Osteoblast (primary cell): ENCODE data around the gene SPCS3. TPM values are rescaled to one million over a fixed set of nuclear protein-coding genes. Genes with fewer than 3 reads are reported as not detected.

ENCODE experiments used
- DNase-seq: peaks from one replicate; pipeline ENCODE4 v3.0.0; 2011; ENCODE audit warnings: low spot score, mixed read lengths; ENCODE audit not compliant: insufficient read length; ENCODE audit errors: missing footprints
- H2AFZ ChIP-seq: 2 replicates; pipeline ENCODE4 v1.6.0; 2011; ENCODE audit warnings: mild to moderate bottlenecking, low read length
- H3K27ac ChIP-seq: 2 replicates; pipeline ENCODE4 v1.5.1; 2011; ENCODE audit warnings: mild to moderate bottlenecking, low read depth, low read length, moderate library complexity
- H3K27me3 ChIP-seq: 2 replicates; pipeline ENCODE4 v1.6.0; 2012; ENCODE audit warnings: mild to moderate bottlenecking, control low read depth, inconsistent platforms, low read length, moderate library complexity; ENCODE audit not compliant: insufficient read depth
- H3K36me3 ChIP-seq: 2 replicates; pipeline ENCODE4 v1.5.1; 2011; ENCODE audit warnings: mild to moderate bottlenecking, low read length, control low read depth, moderate library complexity; ENCODE audit not compliant: insufficient read depth
- H3K4me1 ChIP-seq: 2 replicates; pipeline ENCODE4 v1.5.1; 2011; ENCODE audit warnings: mild to moderate bottlenecking, low read length, control low read depth, moderate library complexity; ENCODE audit not compliant: insufficient read depth
- H3K4me2 ChIP-seq: 2 replicates; pipeline ENCODE4 v1.6.0; 2011; ENCODE audit warnings: mild to moderate bottlenecking, low read length; ENCODE audit not compliant: insufficient read depth
- H3K4me3 ChIP-seq: fragments of 200-600 bp; sonication (generic); 3 replicates; pipeline ENCODE4 v1.5.1; 2012; ENCODE audit warnings: mild to moderate bottlenecking, low read length, inconsistent platforms; ENCODE audit not compliant: insufficient read depth
- H3K79me2 ChIP-seq: 2 replicates; pipeline ENCODE4 v1.6.0; 2012; ENCODE audit warnings: mild to moderate bottlenecking, low read length, control low read depth, inconsistent platforms; ENCODE audit not compliant: insufficient read depth
- H3K9me3 ChIP-seq: 2 replicates; pipeline ENCODE4 v1.5.1; 2011; ENCODE audit warnings: low read depth, low read length, control low read depth
- H4K20me1 ChIP-seq: 2 replicates; pipeline ENCODE4 v1.6.0; 2012; ENCODE audit warnings: mild to moderate bottlenecking, low read length, control low read depth; ENCODE audit not compliant: insufficient read depth
- CTCF ChIP-seq: IDR thresholded peaks from 2 replicates; pipeline ENCODE4 v1.5.1; 2011; ENCODE audit warnings: mild to moderate bottlenecking, low read depth, low read length, moderate library complexity; ENCODE audit errors: extremely low read depth
- total RNA-seq: library from RNA; depleted of rRNA; stranded (reverse); fragments of >200 nt; gene quantifications from 2 replicates; pipeline ENCODE4 v1.2.3, GENCODE V29; 2012

Gene SPCS3
- total RNA-seq, 1 donor = 115 TPM

DNA sequence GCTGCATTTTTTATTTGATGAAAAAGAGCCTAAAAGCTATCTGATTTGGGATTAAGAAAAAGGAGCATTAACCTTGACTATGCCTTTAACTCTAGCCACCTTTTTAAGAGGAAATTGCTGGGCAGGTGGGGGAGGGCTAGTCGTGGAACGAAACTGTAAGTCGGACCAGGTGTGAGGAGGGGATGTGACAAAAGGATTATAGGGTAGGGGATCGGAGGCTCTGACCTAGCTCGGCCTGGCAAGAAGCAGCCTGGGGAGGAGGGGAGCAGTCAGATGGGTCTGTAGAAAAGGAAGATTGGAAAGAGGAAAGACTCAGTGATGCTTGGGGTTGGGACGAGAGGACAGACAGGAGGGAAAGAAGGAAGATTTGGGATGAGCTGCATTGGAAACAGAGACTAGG lies 21.1 kb upstream of the SPCS3 start:
- no peak for TF ChIP-seq CTCF
- no peaks in the 10 kb centered on the region for H3K9me3 ChIP-seq
- no peak overlapping the region for H3K27ac ChIP-seq
- H3K79me2 ChIP-seq = no peaks in the 10 kb centered on the region
- H3K27me3 ChIP-seq = no peaks in the 10 kb centered on the region
- H2AFZ ChIP-seq = no peak overlapping the region
- H4K20me1 ChIP-seq = no peaks in the 10 kb centered on the region
- no peak overlapping the region for H3K4me3 ChIP-seq
- no peak overlapping the region for H3K4me2 ChIP-seq
- peaks cover 12% of the 10 kb centered on the region for H3K4me1 ChIP-seq
- DNase-seq = no peak
- no peaks in the 10 kb centered on the region for H3K36me3 ChIP-seq

DNA sequence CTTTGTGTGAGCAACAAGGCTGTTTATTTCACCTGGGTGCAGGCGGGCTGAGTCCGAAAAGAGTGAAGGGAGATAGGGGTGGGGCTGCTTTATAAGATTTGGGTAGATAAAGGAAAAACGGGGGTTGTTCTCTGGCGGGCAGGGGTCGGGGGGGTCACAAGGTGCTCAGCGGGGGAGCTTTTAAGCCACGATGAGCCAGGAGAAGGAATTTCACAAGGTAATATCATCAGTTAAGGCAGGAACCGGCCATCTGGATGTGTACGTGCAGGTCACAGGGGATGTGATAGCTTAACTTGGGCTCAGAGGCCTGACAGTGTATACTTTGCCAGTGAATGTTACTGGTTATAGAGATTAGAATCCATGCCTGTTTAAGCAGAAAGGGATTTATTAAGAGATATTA lies 19.7 kb upstream of the SPCS3 start:
- Histone ChIP-seq H3K4me1 (peaks cover 12% of the 10 kb centered on the region), H3K36me3 (no peaks in the 10 kb centered on the region), H3K27ac (no peak overlapping the region), H3K27me3 (no peaks in the 10 kb centered on the region), H3K4me2 (no peak overlapping the region), H2AFZ (no peak overlapping the region), H4K20me1 (no peaks in the 10 kb centered on the region), H3K9me3 (no peaks in the 10 kb centered on the region), H3K79me2 (no peaks in the 10 kb centered on the region), H3K4me3 (no peak overlapping the region)
- TF ChIP-seq CTCF = no peak
- DNase-seq = no peak

- Histone ChIP-seq H3K36me3 (no peaks in the 10 kb centered on the region), H3K4me1 (peaks cover 12% of the 10 kb centered on the region), H3K9me3 (no peaks in the 10 kb centered on the region), H3K79me2 (no peaks in the 10 kb centered on the region), H3K4me2 (no peak overlapping the region), H3K27ac (no peak overlapping the region), H2AFZ (no peak overlapping the region), H4K20me1 (no peaks in the 10 kb centered on the region), H3K27me3 (no peaks in the 10 kb centered on the region), H3K4me3 (no peak overlapping the region)
- DNase-seq = no peak
- TF ChIP-seq CTCF = no peak
Measured at GRCh38 chr4:176300565-176300964, 19.2 kb upstream of the SPCS3 start.

- no peak overlapping the region for H3K27ac ChIP-seq
- H4K20me1 ChIP-seq = no peaks in the 10 kb centered on the region
- no peak overlapping the region for H2AFZ ChIP-seq
- H3K4me1 ChIP-seq = peaks cover 12% of the 10 kb centered on the region
- no peak for TF ChIP-seq CTCF
- no peaks in the 10 kb centered on the region for H3K79me2 ChIP-seq
- DNase-seq = peak; percentile 89
- no peak overlapping the region for H3K4me3 ChIP-seq
- H3K36me3 ChIP-seq = no peaks in the 10 kb centered on the region
- peak overlapping the region; percentile 23 for H3K4me2 ChIP-seq
- H3K9me3 ChIP-seq = no peaks in the 10 kb centered on the region
- no peaks in the 10 kb centered on the region for H3K27me3 ChIP-seq
Measured at GRCh38 chr4:176302283-176303275, 17.2 kb upstream of the SPCS3 start.
